Lung microvascular endothelial cell (primary cell): Measurements from ENCODE around the gene PPP4R2. TPM values are rescaled to one million over a fixed set of nuclear protein-coding genes. Genes with fewer than 3 reads are reported as not detected.
A peak's percentile ranks its signal among the peaks of the same experiment; 100 is the strongest.
"Not testable (repeated sequence)": the region's sequence is repeated elsewhere in the genome, so short reads cannot be mapped to it uniquely, and the experiment has no call there.

Source experiments
- DNase-seq, 2 donors: peaks; one replicate each; pipeline versions ENCODE4 v3.0.0 to v3.0.0-alpha.2; 2010; ENCODE audit warnings: low read depth in 2 of 2
- total RNA-seq: library from RNA; depleted of rRNA; stranded (reverse); fragments of >200 nt; gene quantifications from 2 replicates; pipeline ENCODE4 v1.2.1, GENCODE V29; 2014

Gene PPP4R2
- total RNA-seq, 1 donor from 2014 or later: 57.7 TPM

- DNase-seq: no peak
These were observed 19.4 kb upstream of the PPP4R2 start for GRCh38 chr3:72977060-72977808.

GRCh38 chr3:72982609-72983366 is 13.8 kb upstream of the PPP4R2 start:
- no peak for DNase-seq

- no peak for DNase-seq
These were observed 11.0 kb upstream of the PPP4R2 start for GRCh38 chr3:72985576-72985975.

- no peak for DNase-seq
These were observed 5.8 kb upstream of the PPP4R2 start for GRCh38 chr3:72990701-72991395.

- no peak for DNase-seq
These were observed 5.1 kb upstream of the PPP4R2 start for GRCh38 chr3:72991522-72991921.

GRCh38 chr3:72993391-72993790 is 3.2 kb upstream of the PPP4R2 start:
- DNase-seq: no peak

- DNase-seq: no peak
These were observed 1.3 kb upstream of the PPP4R2 start for GRCh38 chr3:72995337-72995736.

GRCh38 chr3:72996121-72996472 is 514 bp upstream of the PPP4R2 start:
- no peak for DNase-seq

- DNase-seq: peak; percentile 66 to 70
These were observed 880 bp downstream of the PPP4R2 start for GRCh38 chr3:72997421-72997961.

GRCh38 chr3:72998466-72998865 is 1.9 kb downstream of the PPP4R2 start:
- DNase-seq: no peak

- no peak for DNase-seq
These were observed 3.3 kb downstream of the PPP4R2 start for GRCh38 chr3:72999951-73000350.

- not testable (repeated sequence) for DNase-seq
These were observed 6.4 kb downstream of the PPP4R2 start for GRCh38 chr3:73003050-73003449.

- DNase-seq: no peak
These were observed 7.7 kb downstream of the PPP4R2 start for GRCh38 chr3:73004316-73004715.

- no peak for DNase-seq
These were observed 11.5 kb downstream of the PPP4R2 start for GRCh38 chr3:73007992-73008712.

- no peak for DNase-seq
These were observed 12.4 kb downstream of the PPP4R2 start for GRCh38 chr3:73009008-73009407.

- DNase-seq: no peak
These were observed 13.1 kb downstream of the PPP4R2 start for GRCh38 chr3:73009750-73010149.

GRCh38 chr3:73010158-73010557 is 13.5 kb downstream of the PPP4R2 start:
- DNase-seq: no peak

GRCh38 chr3:73018298-73018697 is 21.7 kb downstream of the PPP4R2 start:
- no peak for DNase-seq

GRCh38 chr3:73018790-73019441 is 22.3 kb downstream of the PPP4R2 start:
- DNase-seq: no peak

GRCh38 chr3:73021301-73021835 is 24.8 kb downstream of the PPP4R2 start:
- DNase-seq: no peak

GRCh38 chr3:73024836-73025235 is 28.2 kb downstream of the PPP4R2 start:
- DNase-seq: no peak
